H4 (cell line): ENCODE results near the gene GABRR3. TPM values are rescaled to one million over a fixed set of nuclear protein-coding genes. Genes with fewer than 3 reads are reported as not detected.
"Not testable (repeated sequence)": the region's sequence is repeated elsewhere in the genome, so short reads cannot be mapped to it uniquely, and the experiment has no call there.

Source experiments
- DNase-seq: peaks from one replicate; pipeline ENCODE4 v3.0.0-alpha.2; 2015; ENCODE audit warnings: low spot score
- total RNA-seq: library from RNA; depleted of rRNA; stranded (reverse); fragments of >200 nt; shearing (Covaris generic); gene quantifications from 2 replicates; pipeline ENCODE4 v1.2.3, GENCODE V29; 2014

GABRR3 gene
- total RNA-seq, 1 experiment from 2014 or later: not detected

DNA sequence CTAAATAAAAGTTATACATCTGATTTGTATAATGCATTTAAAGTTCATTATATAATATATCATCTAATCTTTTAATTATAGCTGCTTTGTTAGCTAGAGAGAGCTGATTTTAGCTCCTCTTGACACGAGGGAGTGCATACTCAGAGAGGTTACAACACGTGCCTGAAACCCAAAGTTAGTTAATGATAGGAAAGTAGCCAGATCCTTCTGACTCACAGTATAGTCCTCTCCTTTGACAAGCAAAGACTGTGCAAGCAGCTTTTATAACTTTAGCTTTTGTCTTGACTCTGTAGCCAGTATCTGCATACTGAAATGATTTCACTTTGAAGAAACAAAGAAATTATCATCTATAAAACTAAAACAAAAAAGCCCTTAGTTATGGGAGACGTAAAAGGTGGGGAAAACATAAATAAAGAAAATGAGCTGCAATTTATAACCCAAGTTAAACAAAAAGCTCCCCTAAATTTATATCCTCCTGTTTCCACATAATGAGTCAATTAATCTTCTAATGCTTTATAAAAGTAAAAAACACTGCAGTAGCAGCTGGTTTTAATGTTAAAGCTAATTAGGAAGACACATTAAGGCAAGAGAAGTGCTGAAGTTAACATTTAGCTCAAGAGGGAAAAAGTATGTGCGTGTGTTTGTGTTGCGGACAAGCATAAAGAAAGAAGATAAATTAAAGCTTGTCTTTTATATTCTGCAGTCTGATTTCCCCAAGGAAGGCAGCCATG, 13.1 kb downstream of the GABRR3 start:
- DNase-seq: peak; percentile 22

DNA sequence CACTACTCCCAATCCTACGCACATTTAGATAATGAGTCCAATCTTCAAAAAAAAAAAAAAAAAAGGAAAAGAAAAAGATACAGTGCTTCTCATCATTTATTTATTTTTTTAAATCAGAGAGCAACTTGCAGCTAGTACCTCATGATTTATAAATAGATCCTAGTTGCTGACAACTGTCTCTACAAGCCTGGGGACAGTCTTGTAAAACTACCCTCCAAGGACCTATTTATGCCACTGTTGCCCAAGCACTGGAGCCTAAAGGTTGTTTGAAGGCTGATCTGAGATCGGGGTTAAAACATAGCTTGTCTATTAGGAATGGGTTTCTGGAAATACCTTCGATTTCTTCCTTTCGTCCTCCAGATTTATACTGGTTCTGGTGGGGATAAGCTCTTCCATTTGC, 14.7 kb downstream of the GABRR3 start:
- no peak for DNase-seq

DNA sequence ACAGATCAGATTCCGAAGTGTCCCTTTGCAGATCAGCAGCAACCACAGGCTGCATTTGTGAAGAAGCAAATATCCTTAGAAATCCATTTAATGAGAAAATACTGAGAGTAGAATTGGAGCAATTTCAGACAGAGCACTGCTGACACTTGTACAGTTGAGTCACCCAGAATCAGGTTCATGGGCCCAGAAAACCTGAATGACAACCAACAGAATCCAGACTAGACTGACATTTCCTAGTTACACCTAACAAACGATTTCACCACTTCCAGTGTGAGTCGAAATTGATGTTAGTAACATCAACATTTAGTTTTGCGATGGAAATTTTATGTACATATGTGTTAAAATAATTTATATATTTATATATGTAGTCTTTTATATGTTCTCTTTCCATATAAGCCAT, 16.8 kb downstream of the GABRR3 start:
- no peak for DNase-seq

DNA sequence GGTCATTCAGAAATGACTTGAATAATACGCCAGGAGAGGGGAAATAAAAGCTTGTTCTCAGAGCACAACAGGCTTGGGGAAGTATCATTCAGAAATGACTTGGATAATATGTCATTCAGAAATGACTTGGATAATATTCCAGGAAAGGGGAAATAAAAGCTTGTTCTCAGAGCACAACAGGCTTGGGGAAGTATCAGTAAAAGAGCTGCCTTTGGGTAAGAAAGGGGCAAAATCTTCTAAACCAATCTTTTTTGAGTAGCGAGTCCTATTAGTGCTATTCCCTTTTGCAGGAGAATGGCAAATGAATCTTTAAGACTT, 20.9 kb downstream of the GABRR3 start:
- DNase-seq: no peak

DNA sequence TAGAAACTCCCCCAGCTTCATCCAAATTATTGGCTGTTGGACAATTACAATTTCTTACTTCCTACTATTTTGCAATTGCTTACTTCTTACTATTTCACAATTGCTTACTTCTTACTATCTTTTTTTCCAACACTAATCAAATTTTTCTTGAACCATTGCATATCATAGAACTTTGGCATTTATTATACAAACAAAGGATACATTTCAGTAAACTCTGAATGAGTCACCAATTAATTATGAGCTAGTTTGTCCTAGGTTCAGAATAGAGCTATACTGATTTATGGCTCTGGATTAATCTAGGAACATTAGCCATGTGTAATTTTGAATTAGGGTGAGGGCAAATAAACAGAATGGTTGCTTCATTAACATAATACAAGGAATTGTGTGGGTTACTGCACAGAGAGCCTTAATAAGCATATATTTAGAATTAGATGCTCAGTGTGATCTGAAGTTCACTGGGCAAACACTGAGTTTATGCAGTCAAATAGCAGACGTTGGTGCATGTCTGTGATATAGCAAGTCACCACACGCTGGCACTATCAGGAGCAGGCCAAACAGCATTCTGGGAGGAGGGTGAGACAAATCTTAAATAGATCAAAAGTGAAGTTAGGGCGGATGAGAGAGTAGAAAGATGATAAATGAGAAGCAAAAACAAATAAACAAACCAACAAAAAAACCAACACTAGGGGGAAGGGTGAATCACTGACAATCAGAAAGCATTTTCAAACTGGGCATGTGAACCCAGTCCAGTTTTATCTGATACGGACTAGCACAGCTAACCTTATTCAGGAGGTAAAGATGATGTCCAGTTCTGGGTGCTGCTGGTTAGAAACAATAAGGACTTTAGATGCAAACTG, 21.5 kb downstream of the GABRR3 start:
- DNase-seq: peak; percentile 86

DNA sequence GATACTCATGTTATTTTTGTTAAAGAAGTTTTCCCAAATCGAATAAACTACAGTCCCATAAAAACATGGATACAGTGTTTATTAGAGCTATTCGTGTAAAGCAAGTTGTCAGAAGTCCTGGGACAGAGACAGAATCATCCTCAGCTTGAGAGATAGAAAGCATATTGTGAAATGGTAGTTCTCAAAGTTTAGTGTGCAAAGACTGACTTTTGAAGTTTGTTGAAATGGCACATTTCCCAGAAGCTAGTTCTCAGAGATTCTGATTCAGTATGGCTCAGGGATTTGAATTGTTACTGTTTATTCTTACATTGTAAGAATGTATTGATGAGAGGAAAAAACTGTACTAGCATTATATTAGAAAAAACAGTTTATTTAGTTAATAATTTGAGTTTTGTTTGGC, 22.1 kb downstream of the GABRR3 start:
- DNase-seq: peak; percentile 27

DNA sequence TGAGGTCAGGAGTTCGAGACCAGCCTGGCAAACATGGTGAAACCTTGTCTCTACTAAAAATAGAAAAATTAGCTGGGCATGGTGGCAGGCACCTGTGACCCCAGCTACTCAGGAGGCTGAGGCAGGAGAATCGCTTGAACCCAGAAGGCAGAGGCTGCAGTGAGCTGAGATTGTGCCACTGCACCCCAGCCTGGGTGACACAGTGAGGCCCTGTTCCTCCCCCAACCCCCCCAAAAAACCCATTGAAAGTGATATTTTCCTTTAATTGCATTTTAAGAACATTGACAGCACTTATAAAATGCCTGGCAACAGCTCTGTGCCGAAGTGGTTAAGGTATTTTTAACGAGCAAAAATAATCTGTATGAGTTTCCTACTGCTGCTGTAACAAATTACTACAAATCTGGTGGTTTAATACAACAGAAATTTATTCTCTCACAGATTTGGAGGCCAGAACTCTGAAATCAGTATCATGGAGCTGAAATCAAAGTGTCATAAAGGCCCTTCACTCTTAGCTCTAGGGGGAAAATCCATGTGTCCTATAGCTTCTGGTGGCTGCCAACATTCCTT, 24.1 kb downstream of the GABRR3 start:
- not testable (repeated sequence) for DNase-seq

DNA sequence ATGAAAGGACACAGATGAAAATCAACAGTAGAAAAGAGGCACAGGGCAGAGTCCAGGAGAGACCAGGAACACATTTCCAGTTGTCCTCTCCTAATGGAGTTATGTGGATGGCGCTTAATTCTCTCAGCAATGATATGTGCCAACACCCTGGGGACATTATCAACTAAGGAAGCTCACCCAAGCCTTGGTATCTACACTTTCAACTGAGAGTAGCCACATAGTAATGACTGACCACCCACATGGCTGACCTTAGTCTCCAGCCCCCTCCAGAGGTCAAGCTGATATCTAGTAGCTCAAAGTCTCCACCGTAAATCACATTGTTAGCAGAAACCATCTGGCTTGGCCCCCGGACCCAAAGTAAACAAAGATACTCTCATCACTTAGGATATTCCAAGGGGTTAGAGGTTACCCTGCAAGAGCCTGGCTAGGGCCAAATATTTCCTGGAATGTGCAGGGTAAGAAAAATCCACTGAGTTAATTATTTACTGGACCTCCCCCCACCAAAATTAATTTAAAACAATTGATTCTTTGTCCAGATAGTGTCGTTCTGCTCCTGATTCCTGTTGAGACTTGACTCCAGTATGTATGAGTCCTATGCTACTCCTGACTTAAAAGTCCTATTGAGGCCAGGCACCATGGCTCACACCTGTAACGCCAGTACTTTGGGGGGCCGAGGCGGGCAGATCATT, 24.8 kb downstream of the GABRR3 start:
- no peak for DNase-seq

DNA sequence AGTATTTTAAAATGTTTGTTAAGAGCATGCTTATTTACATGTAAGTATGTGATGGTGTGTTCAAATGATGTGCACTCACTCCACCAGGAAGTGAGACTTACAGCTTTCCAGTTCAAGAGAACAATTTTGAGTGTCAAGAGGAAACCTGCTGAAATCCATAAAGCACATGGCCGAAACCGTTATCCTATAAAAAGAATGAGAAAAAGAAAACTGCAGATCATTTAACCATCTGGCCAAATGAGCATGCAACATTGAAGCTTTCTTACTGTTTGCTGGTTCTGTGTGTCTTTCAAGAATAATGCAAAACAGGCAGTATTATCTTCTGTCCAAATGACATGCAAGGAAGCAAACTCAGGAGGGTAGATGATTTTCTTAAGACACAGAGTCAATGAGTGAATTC, 26.3 kb downstream of the GABRR3 start:
- no peak for DNase-seq

DNA sequence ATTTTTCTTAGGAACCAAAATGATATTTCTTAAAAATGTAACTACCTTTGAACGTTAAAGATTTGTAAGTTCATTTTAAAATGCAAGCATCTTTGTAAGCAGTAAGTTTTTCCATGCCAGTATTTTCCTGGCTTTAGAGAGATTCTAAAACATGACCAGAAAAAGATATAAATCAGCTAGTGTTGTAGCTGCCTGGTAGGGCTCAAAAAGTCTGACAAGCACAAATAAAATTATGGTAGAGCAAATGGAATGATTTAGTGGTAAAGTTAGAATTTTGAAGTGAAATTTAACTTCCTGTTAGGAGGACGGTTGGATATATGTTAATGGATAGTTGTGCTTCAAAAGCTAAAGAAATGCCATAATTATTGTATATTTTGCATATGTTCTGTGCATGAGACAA, 29.7 kb downstream of the GABRR3 start:
- no peak for DNase-seq

DNA sequence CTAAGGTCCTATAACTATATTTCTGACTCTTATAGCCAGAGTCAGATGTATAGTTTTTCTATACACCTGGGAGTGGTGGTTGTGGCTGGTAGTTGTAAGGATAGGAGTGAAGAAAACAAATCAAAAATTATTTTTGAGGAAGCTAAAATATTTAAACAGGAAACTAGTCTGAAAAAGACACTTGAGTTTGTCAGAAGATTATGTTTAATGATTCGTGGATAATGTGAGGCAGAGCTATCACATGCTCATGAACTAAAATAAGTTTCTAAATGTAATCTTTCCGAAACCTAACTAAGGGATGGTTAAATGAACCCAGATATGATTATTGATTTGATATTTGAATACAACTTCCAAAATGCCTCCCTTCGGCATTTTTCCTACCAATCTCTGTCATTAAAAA, 30.4 kb downstream of the GABRR3 start:
- DNase-seq: no peak

DNA sequence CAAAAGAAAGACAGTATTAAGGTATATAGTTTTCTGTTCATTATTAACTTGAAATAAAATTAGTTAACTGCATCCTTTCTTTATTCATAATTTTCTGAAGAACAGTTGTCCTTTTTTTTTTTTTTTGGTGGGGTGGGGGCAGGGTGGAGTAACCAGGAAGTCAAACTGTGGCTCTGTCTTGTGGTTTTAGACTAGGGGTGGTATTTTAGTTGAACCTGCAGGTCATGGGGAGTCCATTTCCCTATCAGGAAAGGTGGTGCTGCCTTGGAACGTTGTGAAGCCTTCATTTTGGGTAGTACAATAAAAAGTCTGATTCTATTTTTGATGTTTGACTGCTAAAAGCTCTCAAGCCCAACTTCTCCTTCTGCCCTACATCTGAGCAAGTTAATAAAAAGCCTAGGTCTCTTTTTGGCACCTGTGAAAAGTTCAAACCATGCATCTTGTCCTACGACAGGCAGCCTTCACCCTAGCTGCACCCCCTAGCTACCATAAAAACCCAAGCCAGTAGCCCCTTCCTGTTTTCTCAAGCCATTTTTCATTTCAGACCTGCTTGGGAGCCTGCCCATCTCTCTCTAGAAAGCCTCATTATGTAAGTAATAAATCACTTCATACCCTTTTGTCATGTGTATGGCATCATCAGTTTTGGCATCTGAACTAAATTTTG, 31.7 kb downstream of the GABRR3 start:
- DNase-seq: no peak

DNA sequence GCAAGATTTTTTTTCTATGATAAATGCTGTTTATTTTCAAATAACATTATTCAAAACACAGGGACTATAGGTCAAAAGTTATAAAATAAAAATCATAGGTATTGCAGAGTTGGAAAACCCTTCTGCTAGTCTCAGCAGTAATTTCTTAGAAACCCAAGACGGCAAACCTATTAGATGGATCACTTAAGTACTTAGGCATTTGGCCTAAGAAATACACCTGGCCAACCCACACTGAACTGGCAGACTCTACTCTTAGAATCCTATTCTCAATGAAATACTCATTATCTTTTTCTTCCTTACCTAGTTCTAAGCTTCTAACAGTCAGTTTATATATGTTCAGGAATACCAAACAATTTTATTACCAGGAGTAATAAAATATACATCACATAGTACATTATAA, 32.4 kb downstream of the GABRR3 start:
- no peak for DNase-seq

DNA sequence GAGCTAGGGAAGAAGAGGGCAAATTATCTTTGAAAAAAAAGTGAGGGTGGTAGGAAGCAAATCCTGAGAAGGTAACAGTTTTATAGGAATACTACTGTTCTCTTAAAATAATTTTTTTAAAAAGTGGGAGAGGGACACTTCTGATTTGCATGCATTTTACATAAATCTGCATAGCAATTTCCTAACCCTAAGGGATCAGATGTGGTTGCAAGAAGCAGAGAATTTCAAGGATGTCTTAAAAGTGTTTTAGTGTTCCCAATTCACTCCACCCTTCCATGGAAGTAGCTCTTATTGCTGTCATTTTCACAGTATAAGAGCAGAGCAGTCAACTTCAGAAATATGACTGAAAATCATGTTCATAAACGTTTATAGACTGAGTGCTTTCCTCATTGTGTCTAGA, 35.1 kb downstream of the GABRR3 start:
- no peak for DNase-seq

DNA sequence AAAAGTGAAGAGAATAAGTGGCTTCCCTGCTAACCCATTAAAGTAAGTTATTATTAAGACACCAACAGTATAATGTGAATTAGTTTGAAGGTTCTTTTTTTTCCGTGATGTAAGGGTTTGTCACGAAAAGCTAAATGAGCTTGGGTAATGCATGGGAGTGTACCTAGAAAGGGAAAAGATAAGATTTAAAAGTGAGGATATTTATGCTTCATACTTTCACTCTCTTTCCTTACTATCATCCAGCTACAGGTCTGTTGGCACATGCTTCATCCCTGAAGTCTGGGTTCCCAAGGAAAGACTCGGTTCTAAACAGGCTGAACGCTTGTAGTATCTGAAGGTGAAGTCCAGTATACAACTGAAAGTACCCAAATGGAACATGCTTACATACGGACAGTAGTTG, 36.0 kb downstream of the GABRR3 start:
- no peak for DNase-seq

DNA sequence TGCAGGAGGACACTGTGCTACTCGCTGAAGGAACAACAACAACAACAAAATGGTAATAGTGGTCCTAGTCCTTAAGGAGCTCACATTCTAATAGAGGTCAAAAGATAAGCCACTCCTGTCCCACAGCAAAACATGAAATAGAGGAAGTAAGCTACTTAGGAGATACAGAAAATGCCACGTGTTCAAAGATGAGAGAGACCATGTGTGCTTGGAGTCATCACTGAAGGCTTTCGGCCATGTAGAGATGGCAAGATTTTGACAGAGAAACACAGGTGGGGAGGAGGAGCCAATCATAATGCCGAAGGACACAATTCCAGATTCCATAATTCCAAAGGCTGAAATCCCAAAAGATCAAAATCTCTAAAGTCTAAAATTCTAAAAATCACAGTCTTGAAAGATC, 38.1 kb downstream of the GABRR3 start:
- no peak for DNase-seq

DNA sequence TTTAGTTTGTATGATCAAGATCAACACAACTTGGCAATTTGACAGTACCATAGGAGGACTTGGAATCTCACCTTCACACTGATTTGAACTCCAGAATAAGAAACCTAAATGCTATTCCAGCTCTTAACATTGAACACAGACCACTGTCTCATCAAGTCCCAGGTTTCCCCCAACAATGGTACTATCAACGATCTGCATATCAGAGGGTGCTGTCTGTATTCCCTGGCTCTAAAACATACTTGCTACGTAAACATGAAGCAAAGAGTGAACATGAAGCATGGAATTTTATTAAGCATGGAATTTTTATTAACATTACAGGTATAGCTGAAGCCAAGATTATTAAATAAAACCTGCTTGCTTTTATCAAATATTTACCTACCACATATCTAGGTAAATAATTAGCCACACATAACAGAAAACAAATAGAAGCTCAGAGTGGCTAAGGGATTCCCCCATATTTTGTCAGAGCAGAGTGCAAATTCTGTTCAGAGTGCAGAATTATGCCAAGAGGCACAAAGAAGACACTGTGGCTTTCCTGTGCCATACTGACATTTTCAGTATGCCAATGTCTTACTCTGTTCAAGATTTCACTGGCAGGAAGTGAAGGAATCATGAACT, 40.7 kb downstream of the GABRR3 start:
- no peak for DNase-seq

DNA sequence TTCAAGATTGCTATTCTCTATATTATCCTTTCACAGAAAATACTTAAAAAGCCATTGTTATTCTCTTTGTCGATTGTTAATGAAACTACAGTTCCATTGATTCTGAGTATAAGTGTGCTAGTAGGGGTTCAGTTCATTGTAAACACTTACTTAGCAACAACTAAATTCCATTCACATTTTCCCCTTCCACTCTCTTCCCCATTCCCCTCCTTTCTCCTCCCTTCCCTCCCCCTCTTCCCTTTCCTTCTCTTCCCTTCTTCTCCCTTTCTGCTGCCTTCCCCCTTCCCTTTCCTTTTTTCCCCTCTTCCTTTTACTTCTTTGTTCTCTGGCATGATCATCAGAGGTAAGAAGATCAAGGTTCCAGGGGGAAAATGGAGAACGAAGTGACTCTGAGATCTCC, 41.6 kb downstream of the GABRR3 start:
- DNase-seq: no peak

DNA sequence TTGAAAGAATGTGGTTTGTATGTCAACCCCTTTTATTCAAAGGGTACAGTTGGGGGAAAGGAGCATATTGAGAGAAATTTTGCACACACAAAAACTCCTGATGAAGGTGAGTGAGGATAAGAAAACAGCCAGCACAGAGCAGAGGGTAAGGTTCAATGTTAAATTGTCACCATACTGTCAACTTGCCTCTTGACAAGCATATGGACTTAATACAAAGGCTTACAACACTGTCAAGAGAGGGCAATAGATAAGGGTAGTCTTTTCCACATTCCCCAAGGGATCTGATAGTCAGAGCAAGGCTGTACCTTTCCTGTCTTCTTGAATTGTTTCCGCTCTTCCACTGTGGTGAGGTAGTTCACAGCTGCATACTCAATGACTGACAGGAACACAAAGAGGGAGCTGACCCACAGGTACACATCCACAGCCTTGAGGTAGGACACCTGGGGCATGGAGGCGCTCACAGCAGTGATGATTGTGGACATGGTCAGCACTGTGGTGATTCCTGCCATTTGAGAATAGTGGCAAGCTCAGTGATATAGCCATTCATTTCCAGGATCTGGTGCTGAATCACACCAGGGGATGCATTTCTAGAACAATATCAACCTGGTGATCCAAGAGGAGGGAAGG, 42.5 kb downstream of the GABRR3 start:
- no peak for DNase-seq

DNA sequence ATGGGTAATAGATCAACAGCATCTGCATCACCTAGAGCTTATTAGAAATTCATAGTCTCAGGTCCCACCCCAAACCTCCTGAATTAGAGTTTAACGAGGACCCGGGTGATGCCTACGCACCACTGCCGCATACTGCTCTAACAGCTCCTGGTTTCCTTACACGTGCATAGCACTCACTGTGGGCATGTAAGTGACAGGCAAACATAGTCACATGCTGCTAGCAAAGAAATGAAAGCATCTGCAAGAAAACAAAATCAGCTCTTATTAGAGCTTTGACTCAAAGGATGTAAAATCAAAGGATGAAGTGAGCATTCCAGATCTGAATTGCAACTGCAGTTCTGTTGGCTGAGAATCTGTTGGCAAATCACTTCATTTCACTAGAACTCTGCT, 43.8 kb downstream of the GABRR3 start:
- DNase-seq: no peak
